Stimulated activated CD8-positive, alpha-beta memory T cell treated with anti-CD3 and anti-CD28 coated beads, Interleukin-4, amount 100 ng/mL, for 4 hours (primary cell): ENCODE data around the gene PSME2.

Experiments used
- DNase-seq, 2 donors: peaks; one replicate each; pipeline ENCODE4 v3.0.0-alpha.2; 2020; ENCODE audit warnings: low read depth in 2 of 2, low spot score in 1 of 2

The PSME2 gene

DNA sequence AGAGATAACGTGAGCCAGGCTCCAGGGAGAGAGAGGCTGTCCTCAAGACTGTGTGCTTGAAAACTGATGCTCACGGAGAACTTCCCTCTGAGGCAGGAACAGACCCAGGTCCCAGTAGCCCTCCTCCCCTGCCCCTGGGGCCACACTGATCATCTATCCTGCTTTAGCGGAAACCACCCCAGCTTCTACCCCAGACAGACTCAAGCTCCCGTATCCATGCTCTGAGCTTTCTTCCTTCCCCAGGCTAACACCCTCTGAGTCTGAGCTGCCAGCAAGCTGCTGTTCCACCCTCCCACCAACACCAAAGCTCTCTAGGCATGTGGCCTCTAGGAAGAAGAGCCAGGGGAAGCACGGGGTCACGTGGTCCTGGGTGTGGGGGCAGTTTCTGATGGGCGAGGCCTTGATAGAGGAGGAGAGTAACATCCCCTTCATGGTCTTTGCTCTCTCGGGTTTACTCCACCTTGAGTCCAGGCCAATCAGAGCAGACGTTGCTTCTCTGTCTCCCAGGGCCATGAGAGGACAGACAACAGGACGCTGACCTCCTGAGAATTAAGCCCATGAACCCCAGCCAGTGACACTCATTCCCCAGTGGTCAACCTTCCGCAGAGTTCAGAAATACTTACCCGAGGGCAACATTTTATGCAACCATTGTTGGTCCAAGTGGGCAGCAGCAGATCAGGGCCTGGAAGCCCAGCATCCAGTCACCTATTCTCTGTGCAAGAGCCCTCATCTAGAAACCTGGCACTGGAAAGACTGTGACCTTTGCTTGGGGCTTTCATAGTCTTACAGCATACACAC lies 50.9 kb downstream of the PSME2 start:
- peak in 1 of 2 donors; percentile 39 for DNase-seq

DNA sequence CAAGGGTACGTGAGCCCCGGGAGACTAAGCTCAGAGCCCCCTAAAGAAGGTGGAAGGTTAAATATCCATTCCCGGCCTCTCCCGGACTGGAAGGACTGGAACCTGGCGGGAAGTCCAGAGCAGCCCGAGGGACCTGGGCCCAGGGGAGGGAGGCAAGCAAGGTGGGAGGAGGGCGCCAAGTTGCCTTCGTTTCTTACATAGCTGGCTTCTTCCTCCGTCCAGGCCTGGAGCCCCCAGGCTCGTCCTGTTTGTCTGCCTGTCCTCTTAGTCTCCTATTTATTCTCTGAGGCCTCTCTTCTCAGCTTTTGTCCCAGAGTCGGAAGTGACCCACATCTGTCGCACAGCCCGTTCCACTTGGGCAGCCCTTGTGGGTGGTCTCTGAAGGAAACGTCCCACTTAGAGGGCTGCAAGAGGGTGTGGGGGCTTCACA lies 51.6 kb downstream of the PSME2 start:
- no peak for DNase-seq

DNA sequence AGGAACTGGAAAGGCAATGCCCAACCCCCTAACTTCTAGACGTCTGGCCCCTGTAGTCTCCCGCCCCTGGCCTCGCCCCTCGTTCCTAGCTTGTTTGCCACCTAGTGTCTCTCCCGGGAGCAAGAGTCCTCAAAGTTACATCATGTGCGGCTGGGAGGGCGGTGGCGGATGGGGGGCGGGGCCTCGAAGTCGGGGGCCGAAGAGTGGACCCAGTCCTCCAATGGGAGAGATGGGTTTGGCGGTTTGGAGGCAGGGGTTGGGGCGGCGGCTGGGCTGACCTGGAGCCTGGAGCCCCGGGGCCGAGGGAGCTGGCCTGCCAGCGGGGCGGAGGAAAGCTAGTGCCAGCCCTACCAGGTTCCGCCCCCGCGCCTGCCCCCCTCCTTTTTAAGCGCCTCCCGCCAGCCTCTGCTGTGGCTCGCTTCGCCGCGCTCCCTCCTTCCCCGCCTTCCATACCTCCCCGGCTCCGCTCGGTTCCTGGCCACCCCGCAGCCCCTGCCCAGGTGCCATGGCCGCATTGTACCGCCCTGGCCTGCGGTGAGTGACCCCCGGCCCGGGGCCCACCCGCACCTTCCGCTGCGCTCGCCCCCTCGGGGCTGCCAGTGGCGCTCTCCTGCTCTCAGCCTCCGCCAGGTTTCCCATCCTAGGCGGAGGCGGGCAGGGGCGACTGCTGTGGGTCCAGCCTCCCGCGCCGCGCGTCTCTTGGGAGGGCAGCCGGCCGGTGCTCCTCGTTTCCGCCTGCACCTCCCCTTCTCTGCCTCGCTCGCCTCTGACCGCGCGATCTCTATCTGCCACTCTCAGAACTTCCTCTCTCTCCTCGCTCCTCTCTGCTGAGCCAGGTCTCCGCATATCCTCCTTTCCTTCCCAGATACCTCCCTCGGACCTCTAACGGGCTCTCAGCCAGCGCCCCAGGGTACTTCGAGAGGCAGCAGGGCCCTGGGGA lies 52.2 kb downstream of the PSME2 start, which contains the start of gene PCK2:
Gene PCK2, plus strand, starts transcription at position 411 of the 940 bp plus-strand sequence. Its CDS starts 95 bp downstream, at position 506.
- DNase-seq = peak; percentile 63 to 74
